HG03354 (cell line): ENCODE measurements around the gene CARS1.

Experiments
- ATAC-seq: cut with Tn5 transposase; IDR thresholded peaks from one replicate; pipeline ENCODE4 v1.9.1; 2021; ENCODE audit warnings: mild to moderate bottlenecking; ENCODE audit not compliant: unreplicated experiment, poor library complexity, severe bottlenecking

The CARS1 gene

DNA sequence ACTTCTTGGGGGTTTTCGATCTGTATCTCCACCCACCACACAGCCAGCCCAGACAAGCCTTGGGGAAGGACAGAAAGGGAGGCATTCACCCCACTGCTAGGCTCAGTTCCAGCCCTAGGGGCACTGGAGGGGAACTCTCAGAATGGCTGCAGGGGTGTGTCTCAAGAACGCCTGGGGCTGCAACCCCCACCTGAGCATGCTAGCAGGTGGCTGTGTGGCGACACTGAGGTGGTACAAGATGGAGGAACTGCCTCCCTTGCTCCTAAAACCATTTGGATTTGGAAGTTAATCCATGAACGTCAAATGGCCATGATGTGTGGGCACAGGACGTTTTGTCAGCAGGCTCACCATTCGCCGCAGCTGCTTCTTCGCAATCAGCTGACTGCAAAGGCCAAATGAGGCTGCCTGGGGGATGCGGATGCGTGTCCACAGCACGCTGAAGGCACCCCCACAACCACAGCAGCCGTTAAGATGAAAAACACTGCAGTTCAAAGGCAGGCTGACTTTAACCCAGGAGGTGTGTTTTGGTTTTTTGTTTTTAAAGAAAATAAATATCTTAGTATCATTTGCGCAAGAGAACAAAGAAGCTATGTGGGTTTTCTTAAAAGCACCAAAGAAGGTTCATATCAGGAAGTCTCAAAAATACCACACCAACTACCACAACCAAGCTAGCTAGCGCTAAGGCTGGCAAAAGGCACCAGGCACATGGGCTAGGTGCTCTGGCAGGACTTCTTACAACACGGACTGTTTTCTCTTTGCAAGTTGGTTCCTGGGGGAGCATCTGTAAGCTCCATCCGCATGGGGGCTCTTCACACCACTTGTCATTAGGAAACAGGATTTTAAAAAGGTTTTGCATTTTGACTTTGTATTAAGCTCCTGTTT is 42.9 kb downstream of the CARS1 start:
- no peak for ATAC-seq

DNA sequence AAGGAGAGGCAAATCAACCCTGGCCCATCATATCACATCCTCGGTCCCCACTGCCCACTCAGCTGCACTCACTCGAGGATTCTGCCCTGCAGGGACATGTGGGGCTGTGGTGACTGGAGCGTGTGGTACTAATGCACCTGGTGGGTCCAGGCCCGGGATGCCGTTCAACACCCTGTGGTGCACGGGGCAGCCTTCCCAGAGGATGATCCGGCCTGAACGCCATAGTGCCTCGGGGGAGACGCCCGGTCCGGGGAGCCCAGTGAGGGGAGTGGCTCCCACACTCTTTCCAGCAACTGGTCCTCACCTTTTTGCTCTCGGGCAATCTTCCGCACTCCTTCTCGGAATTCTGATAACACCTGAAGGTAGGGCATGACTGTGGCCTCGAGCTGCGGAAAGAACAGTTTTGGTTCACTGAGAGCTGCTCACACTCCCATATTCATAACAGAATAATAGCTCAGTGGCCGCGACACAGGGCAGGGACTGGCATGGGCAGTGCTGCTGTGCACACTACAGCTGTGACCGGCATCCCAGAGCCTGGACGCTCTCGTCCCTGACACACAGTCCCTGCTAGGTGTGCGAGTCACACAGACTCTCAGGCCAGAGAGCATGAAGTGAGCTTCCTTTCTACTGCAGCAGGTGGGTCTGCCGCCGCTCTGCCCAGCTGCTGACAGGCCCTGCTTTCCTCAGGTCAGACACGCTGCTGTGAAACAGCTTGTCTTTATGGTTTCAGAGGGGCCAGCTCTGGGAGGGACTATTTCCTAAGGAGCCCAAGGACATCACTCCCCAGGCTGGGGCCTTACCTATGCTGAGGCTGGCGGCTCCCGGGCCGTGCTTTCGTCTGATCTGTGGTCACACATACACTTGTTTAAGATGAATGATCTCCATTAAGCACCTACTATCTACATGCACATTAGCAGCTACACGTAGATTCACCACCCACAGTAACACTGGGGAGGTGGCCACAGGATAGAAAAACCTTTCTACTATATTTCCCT is 45.0 kb downstream of the CARS1 start:
- ATAC-seq: no peak

GRCh38 chr11:3010521-3011275 is 46.5 kb downstream of the CARS1 start:
- ATAC-seq: no peak

GRCh38 chr11:3010004-3010403 is 47.2 kb downstream of the CARS1 start:
- no peak for ATAC-seq

DNA sequence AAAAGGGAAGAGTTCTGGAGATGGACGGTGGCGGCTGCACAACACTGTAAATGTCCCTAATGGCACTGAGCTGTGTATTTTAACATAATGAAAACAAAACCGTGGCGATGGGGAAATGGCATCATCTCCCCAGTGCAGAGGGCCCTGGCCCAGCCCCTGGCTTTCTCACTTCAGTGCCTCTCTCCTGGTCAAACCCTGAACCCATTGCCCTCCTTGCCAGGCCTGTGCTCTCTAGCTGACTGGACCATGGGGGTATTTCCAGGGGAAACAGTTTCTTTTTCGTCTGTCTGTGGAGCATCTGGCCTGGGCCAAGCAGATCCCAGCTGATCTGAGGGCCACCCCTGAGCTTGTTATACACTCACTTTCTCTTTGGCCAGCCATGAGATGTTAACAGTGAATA is 47.7 kb downstream of the CARS1 start:
- no peak for ATAC-seq

DNA sequence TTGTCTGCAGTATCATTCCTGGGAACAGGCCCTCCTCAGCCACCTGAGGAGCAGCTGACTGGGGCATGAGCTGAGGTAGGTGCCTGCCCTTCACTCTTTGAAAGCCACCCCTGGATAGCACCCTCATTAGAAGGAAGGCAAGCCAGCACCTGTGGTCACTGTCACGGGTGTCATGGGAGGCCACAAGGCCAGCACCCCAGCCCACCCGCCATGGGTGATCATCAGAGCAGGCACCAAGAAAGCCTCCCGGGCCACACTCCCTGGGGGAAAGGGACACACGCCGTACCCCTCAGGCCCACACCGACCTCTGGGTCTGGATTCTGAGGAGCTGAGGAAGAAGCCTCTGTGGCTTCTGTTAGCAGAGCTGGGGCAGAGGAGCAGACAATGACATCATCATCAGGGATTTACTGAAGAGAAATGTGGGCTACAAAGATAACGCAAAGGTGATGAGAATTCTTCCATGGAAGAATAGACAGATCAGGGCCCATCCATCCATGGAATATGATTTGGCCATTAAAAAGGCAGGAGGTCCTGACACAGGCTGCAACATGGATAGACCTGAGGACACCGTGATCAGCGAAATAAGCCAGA is 48.4 kb downstream of the CARS1 start:
- ATAC-seq: no peak

DNA sequence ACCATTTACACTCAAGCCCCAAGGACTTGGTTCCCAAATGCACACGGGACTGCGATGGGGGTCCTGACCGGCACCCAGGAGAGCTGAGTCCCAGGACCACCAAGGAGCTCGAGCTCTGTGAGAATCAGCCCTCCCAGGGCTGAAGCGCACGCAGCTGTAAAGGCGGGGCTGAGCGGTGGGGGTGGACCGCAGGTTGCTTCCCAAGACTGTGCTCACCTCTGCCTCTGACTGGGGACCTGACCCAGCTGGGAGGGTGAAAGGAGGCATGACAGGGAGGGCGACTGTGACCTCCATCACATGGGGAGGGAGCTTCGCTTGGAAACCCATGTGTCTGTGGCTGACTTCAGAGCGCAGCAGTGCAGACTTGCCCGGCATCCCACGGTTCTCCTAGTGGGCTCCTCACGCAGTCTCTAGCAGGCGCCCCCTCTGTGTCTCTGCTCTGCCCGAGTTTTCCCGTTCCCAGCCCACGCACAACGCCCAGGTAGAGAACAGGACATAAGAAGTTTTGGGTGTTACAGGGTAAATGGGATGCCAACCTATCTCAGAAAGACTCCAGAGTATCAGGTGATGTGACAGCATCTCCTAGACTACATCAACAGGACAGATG is 49.7 kb downstream of the CARS1 start:
- ATAC-seq: no peak

DNA sequence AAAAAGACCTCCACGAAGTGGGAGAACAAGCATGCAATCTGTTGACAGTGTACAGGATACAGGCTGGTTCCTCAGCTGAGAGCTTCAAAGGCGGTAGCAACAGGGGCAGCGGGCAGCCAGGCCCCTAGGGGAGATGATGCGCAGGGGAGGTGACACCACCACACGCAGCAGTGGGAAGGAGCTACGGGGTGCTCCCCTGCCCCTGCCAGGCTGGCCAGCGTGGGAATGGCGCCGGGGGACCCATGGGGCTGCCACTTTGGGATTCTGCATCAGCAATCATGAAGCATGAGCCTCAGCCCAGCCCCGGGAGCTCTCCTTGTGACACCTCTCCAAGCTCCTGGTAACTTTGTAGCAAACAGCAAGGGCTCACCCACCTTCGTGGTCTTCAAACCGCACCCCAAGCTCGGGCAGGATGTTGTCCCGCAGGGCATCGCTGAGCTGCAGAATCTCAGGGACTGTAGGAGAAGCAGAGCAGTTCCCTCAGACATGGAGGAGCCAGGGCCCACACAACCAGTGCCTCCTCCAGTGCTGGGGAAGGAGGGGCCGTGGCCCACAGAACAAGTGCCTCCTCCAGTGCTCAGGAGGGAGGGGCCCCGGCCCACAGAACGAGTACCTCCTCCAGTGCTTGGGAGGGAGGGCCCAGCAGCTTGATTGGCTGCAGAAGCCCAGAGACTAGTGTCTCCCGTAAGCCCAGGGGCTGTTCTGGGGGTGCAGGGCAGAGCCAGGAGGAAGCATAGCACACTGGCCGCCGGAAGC is 50.5 kb downstream of the CARS1 start:
- ATAC-seq: no peak

GRCh38 chr11:3004481-3004880 is 52.7 kb downstream of the CARS1 start:
- no peak for ATAC-seq

- ATAC-seq: no peak
These were observed 53.6 kb downstream of the CARS1 start for GRCh38 chr11:3003396-3004231.

DNA sequence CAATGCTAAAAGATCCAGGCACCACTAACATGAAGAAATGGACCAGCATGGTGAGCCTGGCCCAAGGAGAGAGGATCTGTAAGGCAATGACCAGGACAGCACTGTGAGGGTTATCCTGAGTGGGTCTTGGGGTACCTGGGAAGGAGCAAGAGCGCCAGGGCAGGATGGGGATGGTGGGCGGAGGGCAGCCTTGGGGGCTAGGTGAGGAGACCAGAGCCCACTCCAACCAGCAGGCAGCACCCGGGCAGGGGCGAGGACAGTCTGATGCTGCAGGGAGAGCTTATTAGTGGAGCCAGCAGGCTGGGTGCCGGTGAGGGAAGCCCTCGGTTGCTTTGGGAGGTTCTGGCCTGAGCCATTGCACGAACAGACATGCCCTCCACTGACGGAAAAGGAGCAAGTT is 54.4 kb downstream of the CARS1 start:
- no peak for ATAC-seq

DNA sequence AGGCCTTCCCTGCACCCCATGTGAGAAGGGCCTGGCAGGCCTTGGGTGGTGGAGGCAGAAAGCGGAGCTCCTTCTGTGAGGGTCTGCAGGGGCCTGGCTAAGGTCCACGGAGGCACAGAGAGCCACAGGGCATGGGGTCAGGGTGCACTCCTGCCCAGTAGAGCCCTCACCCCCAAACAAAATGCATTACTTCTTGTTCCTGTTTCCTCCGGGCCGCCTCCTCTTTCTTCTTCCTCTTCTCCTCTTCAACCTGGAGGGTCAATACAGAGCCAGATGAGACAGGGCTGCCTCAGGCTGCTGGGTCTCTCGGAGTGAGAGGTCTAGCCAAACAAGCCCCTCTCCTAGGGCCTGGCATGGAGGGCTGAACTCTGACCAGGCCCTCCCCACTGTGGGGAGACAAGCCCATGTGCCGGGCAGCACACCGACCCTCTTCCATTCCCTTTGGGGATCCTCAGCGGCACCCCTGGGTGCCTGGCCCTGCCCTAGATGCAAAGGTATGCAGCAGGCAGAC is 54.8 kb downstream of the CARS1 start:
- ATAC-seq: no peak

- ATAC-seq: no peak
These were observed 55.7 kb downstream of the CARS1 start for GRCh38 chr11:3001496-3001895.

DNA sequence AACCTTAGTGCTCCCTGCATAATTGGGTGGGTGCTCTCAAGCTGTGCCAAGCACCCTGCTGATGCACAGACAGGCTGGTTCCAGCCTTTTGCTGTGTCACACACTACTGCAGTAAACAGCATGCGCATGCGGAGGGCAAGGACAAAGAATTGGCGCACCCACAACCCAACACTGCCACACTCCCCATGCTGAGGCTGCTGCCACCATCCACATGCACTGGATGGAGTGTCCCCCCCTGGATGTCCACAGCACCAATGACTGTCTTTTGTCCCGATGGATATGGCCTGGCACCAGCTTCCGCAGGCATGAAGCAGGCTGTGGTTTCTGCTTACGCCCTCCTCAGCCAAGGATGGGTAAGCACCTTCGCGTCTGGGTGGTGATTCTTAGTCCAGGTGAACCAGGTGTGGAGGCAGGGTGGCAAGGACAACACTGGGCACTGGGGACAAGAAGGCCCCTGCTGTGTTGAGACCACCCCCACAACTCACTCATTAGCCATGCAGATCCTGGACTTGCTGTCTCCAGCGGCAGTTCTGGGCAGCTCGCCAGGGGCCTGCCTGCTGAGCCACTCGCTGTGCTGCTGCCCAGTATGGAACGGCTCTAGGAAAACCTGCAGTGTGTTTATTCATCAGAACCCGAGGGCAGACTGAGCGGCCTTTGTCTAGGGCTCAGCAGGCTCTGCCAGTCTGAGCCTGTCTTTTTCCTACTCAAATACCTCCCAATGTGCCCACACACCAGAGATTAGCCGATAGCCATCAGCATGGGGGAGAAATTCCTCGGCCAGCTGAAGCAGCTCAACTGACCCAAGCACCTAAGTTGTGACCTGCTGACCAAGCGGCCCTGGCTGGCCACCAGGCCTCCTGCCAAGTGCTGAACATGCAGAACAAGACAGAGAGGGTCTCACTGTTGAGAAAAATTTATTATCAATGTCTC is 56.9 kb downstream of the CARS1 start:
- no peak for ATAC-seq

GRCh38 chr11:2999464-2999998 is 57.7 kb downstream of the CARS1 start:
- ATAC-seq: no peak
